ENCODE data around the gene CCDC6.

The CCDC6 gene

GRCh38 chr10:59823751-59824150 lies 82.6 kb downstream of the CCDC6 start:
- no peak for DNase-seq (ENCODE audit: low read depth)
- no peak for TF ChIP-seq CTCF (IDR thresholded peaks at IDR 0.05; ENCODE audit: low read depth, low read length, missing control alignments)
- in situ Hi-C loops (cut with HindIII; ENCODE audit: low sequenced_read_pairs): no loop called here
- H3K4me3 ChIP-seq (ENCODE audit: low read depth, low read length): no peak overlapping the region

GRCh38 chr10:59823111-59823510 lies 83.2 kb downstream of the CCDC6 start:
- in situ Hi-C loops (cut with HindIII; ENCODE audit: low sequenced_read_pairs): no loop called here
- no peak for TF ChIP-seq CTCF (IDR thresholded peaks at IDR 0.05; ENCODE audit: low read depth, low read length, missing control alignments)
- DNase-seq (ENCODE audit: low read depth): no peak
- H3K4me3 ChIP-seq (ENCODE audit: low read depth, low read length): no peak overlapping the region

GRCh38 chr10:59820471-59820870 lies 85.9 kb downstream of the CCDC6 start:
- in situ Hi-C loops (cut with HindIII; ENCODE audit: low sequenced_read_pairs): no loop called here
- no peak for TF ChIP-seq CTCF (IDR thresholded peaks at IDR 0.05; ENCODE audit: low read depth, low read length, missing control alignments)
- H3K4me3 ChIP-seq (ENCODE audit: low read depth, low read length): no peak overlapping the region
- no peak for DNase-seq (ENCODE audit: low read depth)

GRCh38 chr10:59819683-59820082 lies 86.7 kb downstream of the CCDC6 start:
- no peak for DNase-seq (ENCODE audit: low read depth)
- in situ Hi-C loops (cut with HindIII; ENCODE audit: low sequenced_read_pairs): no loop called here

GRCh38 chr10:59819265-59819664 lies 87.1 kb downstream of the CCDC6 start:
- H3K4me3 ChIP-seq (ENCODE audit: low read depth, low read length): no peak overlapping the region
- in situ Hi-C loops (cut with HindIII; ENCODE audit: low sequenced_read_pairs): no loop called here
- TF ChIP-seq CTCF (IDR thresholded peaks at IDR 0.05; ENCODE audit: low read depth, low read length, missing control alignments): no peak
- no peak for DNase-seq (ENCODE audit: low read depth)

More at GRCh38 chr10:59819683-59820082, 86.7 kb downstream of the CCDC6 start:
- no peak overlapping the region for H3K4me3 ChIP-seq (ENCODE audit: low read depth, low read length)
- no peak for TF ChIP-seq CTCF (IDR thresholded peaks at IDR 0.05; ENCODE audit: low read depth, low read length, missing control alignments)

- H3K4me3 ChIP-seq (ENCODE audit: low read depth, low read length): no peak overlapping the region
- in situ Hi-C loops (cut with HindIII; ENCODE audit: low sequenced_read_pairs): no loop called here
- no peak for DNase-seq (ENCODE audit: low read depth)
- no peak for TF ChIP-seq CTCF (IDR thresholded peaks at IDR 0.05; ENCODE audit: low read depth, low read length, missing control alignments)
Measured at GRCh38 chr10:59817773-59818172, 88.6 kb downstream of the CCDC6 start.

GRCh38 chr10:59814878-59815277 lies 91.5 kb downstream of the CCDC6 start:
- no peak for TF ChIP-seq CTCF (IDR thresholded peaks at IDR 0.05; ENCODE audit: low read depth, low read length, missing control alignments)
- no peak for DNase-seq (ENCODE audit: low read depth)
- H3K4me3 ChIP-seq (ENCODE audit: low read depth, low read length): no peak overlapping the region
- in situ Hi-C loops (cut with HindIII; ENCODE audit: low sequenced_read_pairs): no loop called here
